ENCODE data around the gene FGF6.
"Not testable (repeated sequence)": the region's sequence is repeated elsewhere in the genome, so short reads cannot be mapped to it uniquely, and the experiment has no call there.

FGF6 gene

DNA sequence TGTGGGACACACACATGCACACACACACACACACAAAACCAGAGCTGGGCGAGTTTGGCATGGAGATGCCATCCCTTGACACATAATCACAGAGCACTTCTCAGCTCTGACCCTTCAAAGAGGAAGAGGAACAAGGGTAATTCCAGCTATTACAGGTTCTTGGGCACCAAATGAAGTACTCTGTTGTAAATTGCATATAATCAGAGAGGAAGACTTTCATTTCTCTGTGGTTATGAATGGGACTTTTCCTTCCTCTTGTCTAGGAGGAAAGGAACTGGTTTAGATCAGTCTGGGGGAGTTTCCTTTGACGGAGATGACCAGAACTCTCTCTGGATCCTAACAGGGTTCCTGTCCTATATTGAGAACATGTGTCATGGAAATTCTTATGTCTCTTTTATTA lies 26.4 kb upstream of the FGF6 start:
- H3K4me3 ChIP-seq (ENCODE audit: low read depth in 1 of 2, low read length in 2 of 2) = no peak overlapping the region

DNA sequence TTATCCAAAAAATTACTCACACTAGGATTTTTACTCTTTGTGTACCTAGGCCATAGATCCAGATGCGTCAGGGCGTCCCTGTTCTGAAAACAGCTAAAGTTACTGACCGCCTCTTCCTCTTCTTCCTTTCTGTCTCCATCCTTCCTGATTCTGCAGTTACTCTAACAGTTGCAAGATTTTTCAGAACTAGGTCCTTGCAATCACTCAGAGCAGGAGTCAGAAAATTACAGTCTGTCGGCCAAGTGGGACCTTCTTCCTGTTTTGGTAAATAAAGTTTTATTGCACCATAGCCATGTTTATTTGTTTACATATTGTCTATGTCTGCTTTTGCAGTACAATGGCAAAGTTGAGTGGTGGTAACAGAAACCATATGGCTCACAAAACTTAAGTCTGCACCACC lies 25.6 kb upstream of the FGF6 start:
- no peaks in the 10 kb centered on the region for H3K9me3 ChIP-seq (ENCODE audit: control insufficient read depth in 1 of 2, low read length in 2 of 2)
- H3K27ac ChIP-seq (ENCODE audit: low read depth, low read length) = no peak overlapping the region
- no peak overlapping the region for H3K4me3 ChIP-seq (ENCODE audit: low read depth in 1 of 2, low read length in 2 of 2)
- no peaks in the 10 kb centered on the region for H3K27me3 ChIP-seq (ENCODE audit: control insufficient read depth in 1 of 2, insufficient read depth in 2 of 2, low read length in 2 of 2)
- no peaks in the 10 kb centered on the region for H3K4me1 ChIP-seq (ENCODE audit: control insufficient read depth in 1 of 2, insufficient read depth in 2 of 2, low read length in 2 of 2)
- no peaks in the 10 kb centered on the region for H3K36me3 ChIP-seq (ENCODE audit: control insufficient read depth in 1 of 2, insufficient read depth in 2 of 2, low read length in 2 of 2)
- H3K9ac ChIP-seq (ENCODE audit: low read depth in 1 of 2, low read length in 2 of 2) = no peak overlapping the region

More for the DNA sequence above, 26.4 kb upstream of the FGF6 start:
- Histone ChIP-seq H3K4me1 (ENCODE audit: control insufficient read depth in 1 of 2, insufficient read depth in 2 of 2, low read length in 2 of 2) (no peaks in the 10 kb centered on the region), H3K36me3 (ENCODE audit: control insufficient read depth in 1 of 2, insufficient read depth in 2 of 2, low read length in 2 of 2) (no peaks in the 10 kb centered on the region), H3K9me3 (ENCODE audit: control insufficient read depth in 1 of 2, low read length in 2 of 2) (no peaks in the 10 kb centered on the region), H3K9ac (ENCODE audit: low read depth in 1 of 2, low read length in 2 of 2) (no peak overlapping the region), H3K27ac (ENCODE audit: low read depth, low read length) (no peak overlapping the region), H3K27me3 (ENCODE audit: control insufficient read depth in 1 of 2, insufficient read depth in 2 of 2, low read length in 2 of 2) (no peaks in the 10 kb centered on the region)

DNA sequence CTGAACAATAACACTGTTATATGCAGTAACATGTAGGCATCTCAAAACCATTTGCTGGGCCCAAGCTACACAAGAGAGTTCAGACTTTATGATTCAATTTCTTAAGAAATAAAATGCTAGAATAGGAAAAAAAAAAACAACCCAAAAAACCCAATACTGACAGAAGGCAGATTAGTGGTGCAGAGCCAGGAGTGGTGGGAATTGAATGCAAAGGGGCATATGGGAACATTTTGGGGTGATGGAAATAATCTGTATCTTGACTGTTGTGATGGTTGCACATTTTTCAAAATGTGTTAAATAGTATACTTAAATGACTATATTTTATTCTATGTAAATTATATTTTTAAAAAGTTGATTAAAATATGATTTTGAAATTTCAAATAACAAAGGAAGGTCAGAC lies 23.4 kb upstream of the FGF6 start:
- Histone ChIP-seq H3K4me3 (ENCODE audit: low read depth in 1 of 2, low read length in 2 of 2) (no peak overlapping the region), H3K27ac (ENCODE audit: low read depth, low read length) (no peak overlapping the region)

DNA sequence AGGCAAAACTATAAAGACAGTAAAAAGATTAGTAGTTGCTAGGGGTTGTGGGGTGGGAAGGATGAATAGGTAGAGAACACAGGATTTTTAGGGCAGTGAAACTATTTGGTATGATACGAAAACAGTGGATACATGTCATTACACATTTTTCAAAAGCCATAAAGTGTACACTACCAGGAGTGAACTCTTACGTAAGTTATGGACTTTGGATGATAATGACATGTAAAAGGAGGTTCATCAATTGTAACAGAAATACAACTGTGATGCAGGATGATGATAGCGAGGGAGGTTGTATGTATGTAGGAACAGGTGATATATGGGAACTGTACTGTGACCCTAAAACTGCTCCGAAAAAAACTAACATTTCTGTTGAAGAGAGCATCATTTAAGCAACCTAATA lies 15.1 kb upstream of the FGF6 start:
- Histone ChIP-seq H3K27me3 (ENCODE audit: control insufficient read depth in 1 of 2, insufficient read depth in 2 of 2, low read length in 2 of 2) (no peaks in the 10 kb centered on the region), H3K27ac (ENCODE audit: low read depth, low read length) (no peak overlapping the region), H3K4me3 (ENCODE audit: low read depth in 1 of 2, low read length in 2 of 2) (no peak overlapping the region), H3K9me3 (ENCODE audit: control insufficient read depth in 1 of 2, low read length in 2 of 2) (no peaks in the 10 kb centered on the region), H3K4me1 (ENCODE audit: control insufficient read depth in 1 of 2, insufficient read depth in 2 of 2, low read length in 2 of 2) (no peaks in the 10 kb centered on the region), H3K36me3 (ENCODE audit: control insufficient read depth in 1 of 2, insufficient read depth in 2 of 2, low read length in 2 of 2) (no peaks in the 10 kb centered on the region), H3K9ac (ENCODE audit: low read depth in 1 of 2, low read length in 2 of 2) (no peak overlapping the region)

More for the DNA sequence above, 23.4 kb upstream of the FGF6 start:
- Histone ChIP-seq H3K36me3 (ENCODE audit: control insufficient read depth in 1 of 2, insufficient read depth in 2 of 2, low read length in 2 of 2) (no peaks in the 10 kb centered on the region), H3K27me3 (ENCODE audit: control insufficient read depth in 1 of 2, insufficient read depth in 2 of 2, low read length in 2 of 2) (no peaks in the 10 kb centered on the region), H3K9ac (ENCODE audit: low read depth in 1 of 2, low read length in 2 of 2) (no peak overlapping the region), H3K4me1 (ENCODE audit: control insufficient read depth in 1 of 2, insufficient read depth in 2 of 2, low read length in 2 of 2) (no peaks in the 10 kb centered on the region), H3K9me3 (ENCODE audit: control insufficient read depth in 1 of 2, low read length in 2 of 2) (no peaks in the 10 kb centered on the region)

DNA sequence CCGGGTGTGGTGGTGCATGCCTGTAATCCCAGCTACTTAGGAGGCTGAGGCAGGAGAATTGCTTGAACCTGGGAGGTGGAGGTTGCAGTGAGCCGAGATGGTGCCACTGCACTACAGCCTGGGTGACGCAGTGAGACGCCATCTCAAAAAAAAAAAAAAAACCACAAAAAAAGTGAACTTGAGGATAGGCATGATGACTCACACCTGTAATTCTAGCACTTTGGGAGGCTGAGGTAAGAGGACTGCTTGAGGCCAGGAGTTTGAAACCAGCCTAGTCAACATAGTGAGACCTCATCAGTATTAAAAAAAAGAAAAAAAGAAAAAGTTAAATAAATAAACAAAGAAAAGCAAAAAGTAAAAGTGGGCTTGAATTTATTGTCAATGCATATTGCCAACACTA lies 10.2 kb upstream of the FGF6 start:
- not testable (repeated sequence) for H3K4me3 ChIP-seq (ENCODE audit: low read depth in 1 of 2, low read length in 2 of 2); H3K36me3 ChIP-seq (ENCODE audit: control insufficient read depth in 1 of 2, insufficient read depth in 2 of 2, low read length in 2 of 2); H3K9me3 ChIP-seq (ENCODE audit: control insufficient read depth in 1 of 2, low read length in 2 of 2); H3K27me3 ChIP-seq (ENCODE audit: control insufficient read depth in 1 of 2, insufficient read depth in 2 of 2, low read length in 2 of 2); H3K9ac ChIP-seq (ENCODE audit: low read depth in 1 of 2, low read length in 2 of 2); H3K4me1 ChIP-seq (ENCODE audit: control insufficient read depth in 1 of 2, insufficient read depth in 2 of 2, low read length in 2 of 2); H3K27ac ChIP-seq (ENCODE audit: low read depth, low read length)

DNA sequence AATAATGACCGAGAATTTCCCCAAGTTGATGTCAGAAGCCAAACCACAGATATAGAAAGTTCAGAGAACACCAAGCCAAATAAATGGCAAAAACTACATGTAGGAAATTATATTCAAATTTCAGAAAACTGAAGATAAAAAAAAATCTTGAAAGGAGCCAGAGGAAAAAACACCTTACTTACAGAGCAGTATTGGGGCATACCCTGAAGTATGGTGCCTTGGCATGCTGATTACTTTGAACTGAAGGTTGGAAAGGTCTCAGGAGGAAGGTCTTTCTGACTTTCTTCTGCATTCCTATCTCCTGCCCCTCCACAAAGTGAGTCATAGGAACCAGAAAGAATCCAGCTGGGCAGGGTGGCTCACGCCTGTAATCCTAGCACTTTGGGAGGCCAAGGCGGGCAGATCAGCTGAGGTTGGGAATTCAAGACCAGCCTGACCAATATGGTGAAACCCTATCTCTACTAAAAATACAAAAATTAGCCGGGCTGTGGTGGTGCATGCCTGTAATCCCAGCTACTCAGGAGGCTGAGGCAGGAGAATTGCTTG lies 8.8 kb upstream of the FGF6 start:
- no peak overlapping the region for H3K27ac ChIP-seq (ENCODE audit: low read depth, low read length)
- H3K4me3 ChIP-seq (ENCODE audit: low read depth in 1 of 2, low read length in 2 of 2) = no peak overlapping the region
- no peaks in the 10 kb centered on the region for H3K27me3 ChIP-seq (ENCODE audit: control insufficient read depth in 1 of 2, insufficient read depth in 2 of 2, low read length in 2 of 2)
- peaks cover 0 to 4% of the 10 kb centered on the region in 2 donors for H3K4me1 ChIP-seq (ENCODE audit: control insufficient read depth in 1 of 2, insufficient read depth in 2 of 2, low read length in 2 of 2)
- no peaks in the 10 kb centered on the region for H3K9me3 ChIP-seq (ENCODE audit: control insufficient read depth in 1 of 2, low read length in 2 of 2)
- no peaks in the 10 kb centered on the region for H3K36me3 ChIP-seq (ENCODE audit: control insufficient read depth in 1 of 2, insufficient read depth in 2 of 2, low read length in 2 of 2)
- no peak overlapping the region for H3K9ac ChIP-seq (ENCODE audit: low read depth in 1 of 2, low read length in 2 of 2)

DNA sequence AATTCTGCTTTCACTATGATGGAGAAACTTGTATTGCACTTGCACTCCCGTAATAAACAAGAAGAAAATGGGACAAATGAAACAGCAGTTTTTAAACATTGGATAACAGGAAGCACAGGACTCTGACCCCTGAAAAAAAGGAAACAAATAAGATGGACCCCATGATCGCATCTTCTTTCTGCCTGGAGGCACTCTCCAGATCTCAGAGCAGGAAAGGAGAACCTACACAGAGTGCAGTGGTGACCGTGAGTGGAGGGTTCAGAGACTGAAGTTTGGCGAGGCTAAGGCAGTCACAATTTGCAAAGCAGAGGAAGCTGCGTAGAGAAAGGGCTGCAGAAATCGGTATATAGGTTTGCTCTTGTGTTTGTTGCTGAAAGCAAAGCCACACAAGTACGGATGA lies 6.1 kb upstream of the FGF6 start:
- Histone ChIP-seq H3K4me1 (ENCODE audit: control insufficient read depth in 1 of 2, insufficient read depth in 2 of 2, low read length in 2 of 2) (peaks cover 0 to 5% of the 10 kb centered on the region in 2 donors), H3K9me3 (ENCODE audit: control insufficient read depth in 1 of 2, low read length in 2 of 2) (no peaks in the 10 kb centered on the region), H3K36me3 (ENCODE audit: control insufficient read depth in 1 of 2, insufficient read depth in 2 of 2, low read length in 2 of 2) (no peaks in the 10 kb centered on the region), H3K27ac (ENCODE audit: low read depth, low read length) (no peak overlapping the region), H3K27me3 (ENCODE audit: control insufficient read depth in 1 of 2, insufficient read depth in 2 of 2, low read length in 2 of 2) (no peaks in the 10 kb centered on the region), H3K9ac (ENCODE audit: low read depth in 1 of 2, low read length in 2 of 2) (no peak overlapping the region), H3K4me3 (ENCODE audit: low read depth in 1 of 2, low read length in 2 of 2) (no peak overlapping the region)

DNA sequence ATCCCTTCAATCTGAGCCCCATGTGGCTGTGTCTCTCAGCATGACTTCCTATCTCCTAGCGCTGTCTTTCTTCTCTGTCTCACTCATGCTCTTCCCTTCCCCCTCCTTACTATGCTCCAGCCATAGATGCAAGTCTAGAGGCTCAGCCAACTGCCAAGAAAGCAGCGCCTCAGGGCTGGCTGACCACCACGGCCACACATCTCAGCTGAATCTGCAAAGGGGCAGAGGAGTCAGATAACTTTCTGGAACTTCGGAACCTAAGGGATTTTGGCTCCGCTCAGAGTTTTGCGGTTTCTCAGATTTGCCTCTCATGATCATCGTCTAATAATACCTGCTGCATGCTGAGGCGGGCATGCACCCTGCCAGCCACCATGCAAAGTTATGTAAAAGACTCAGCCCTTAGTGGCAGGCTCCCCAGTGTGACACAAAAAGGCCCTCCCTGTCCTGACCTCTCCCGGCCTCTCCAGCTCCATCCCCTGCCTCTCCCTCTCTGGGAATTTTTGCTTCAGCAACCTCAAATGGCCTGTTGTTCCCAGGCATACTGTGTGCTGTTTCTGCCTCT lies 5.0 kb upstream of the FGF6 start:
- no peak overlapping the region for H3K27ac ChIP-seq (ENCODE audit: low read depth, low read length)

DNA sequence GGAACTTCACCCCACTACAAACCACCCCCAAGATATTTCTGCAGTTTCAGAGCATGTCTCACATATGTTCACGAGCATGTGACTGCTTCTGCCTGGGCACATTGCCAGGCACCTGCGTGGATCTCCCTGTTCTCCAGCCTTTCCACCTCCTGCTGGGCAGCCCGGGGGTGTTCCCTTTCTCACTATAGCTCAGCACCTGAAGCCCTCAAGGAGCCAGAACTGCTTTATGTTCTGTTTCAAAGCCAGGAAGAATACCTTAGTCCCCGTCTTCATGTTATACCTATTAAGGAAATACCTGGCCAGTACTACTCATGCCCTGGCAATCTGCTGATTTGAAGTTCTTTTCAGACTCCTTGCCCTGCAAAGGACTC lies 4.2 kb upstream of the FGF6 start:
- Histone ChIP-seq H3K4me1 (ENCODE audit: control insufficient read depth in 1 of 2, insufficient read depth in 2 of 2, low read length in 2 of 2) (peaks cover 0 to 5% of the 10 kb centered on the region in 2 donors), H3K4me3 (ENCODE audit: low read depth in 1 of 2, low read length in 2 of 2) (no peak overlapping the region), H3K27ac (ENCODE audit: low read depth, low read length) (no peak overlapping the region), H3K9me3 (ENCODE audit: control insufficient read depth in 1 of 2, low read length in 2 of 2) (no peaks in the 10 kb centered on the region), H3K36me3 (ENCODE audit: control insufficient read depth in 1 of 2, insufficient read depth in 2 of 2, low read length in 2 of 2) (no peaks in the 10 kb centered on the region), H3K27me3 (ENCODE audit: control insufficient read depth in 1 of 2, insufficient read depth in 2 of 2, low read length in 2 of 2) (no peaks in the 10 kb centered on the region), H3K9ac (ENCODE audit: low read depth in 1 of 2, low read length in 2 of 2) (no peak overlapping the region)

More for the DNA sequence above, 5.0 kb upstream of the FGF6 start:
- Histone ChIP-seq H3K4me1 (ENCODE audit: control insufficient read depth in 1 of 2, insufficient read depth in 2 of 2, low read length in 2 of 2) (peaks cover 0 to 5% of the 10 kb centered on the region in 2 donors), H3K9ac (ENCODE audit: low read depth in 1 of 2, low read length in 2 of 2) (no peak overlapping the region), H3K9me3 (ENCODE audit: control insufficient read depth in 1 of 2, low read length in 2 of 2) (no peaks in the 10 kb centered on the region), H3K4me3 (ENCODE audit: low read depth in 1 of 2, low read length in 2 of 2) (no peak overlapping the region), H3K36me3 (ENCODE audit: control insufficient read depth in 1 of 2, insufficient read depth in 2 of 2, low read length in 2 of 2) (no peaks in the 10 kb centered on the region), H3K27me3 (ENCODE audit: control insufficient read depth in 1 of 2, insufficient read depth in 2 of 2, low read length in 2 of 2) (no peaks in the 10 kb centered on the region)

DNA sequence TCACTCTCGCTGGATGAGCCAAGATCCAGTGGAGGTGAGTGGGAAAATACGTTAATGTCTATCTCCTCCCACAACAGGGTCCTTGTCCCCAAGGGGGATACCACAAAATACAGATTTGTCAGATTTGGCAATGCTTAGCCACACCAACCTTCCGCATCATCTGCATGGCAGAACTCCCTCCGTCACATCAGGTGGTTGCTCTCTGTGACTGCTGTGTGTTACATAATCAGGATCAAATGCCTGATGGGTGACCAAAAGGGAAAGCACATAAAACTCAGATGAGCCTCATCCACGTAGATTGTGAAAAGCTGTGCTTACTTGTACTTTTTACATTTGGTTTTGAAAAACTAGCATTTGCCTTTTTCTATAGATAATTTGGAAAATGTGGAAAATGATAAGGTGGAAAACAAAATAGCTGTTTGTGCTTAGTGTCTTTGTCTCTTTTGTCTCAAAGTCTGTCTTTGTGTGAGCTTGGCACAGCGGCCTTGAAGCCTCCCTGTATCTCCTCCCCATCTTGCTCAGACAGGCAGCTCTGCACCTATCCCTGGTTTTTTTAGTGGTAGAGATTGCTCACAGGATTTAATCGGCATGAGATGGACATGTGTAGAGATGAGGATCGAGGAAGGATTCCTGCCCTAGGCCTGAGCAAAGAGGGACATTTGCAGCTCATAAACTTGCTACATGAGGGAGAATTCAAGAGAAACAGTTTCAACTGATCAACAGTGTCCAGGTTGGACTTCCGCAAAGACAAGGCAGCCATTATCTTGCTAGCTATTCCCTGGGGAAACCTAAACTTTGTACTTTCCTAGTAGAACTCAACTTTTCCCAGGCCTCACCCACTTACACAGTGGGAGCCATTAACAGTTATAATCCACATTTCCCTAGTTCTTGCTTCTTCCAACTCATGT lies 3.6 kb upstream of the FGF6 start:
- no peaks in the 10 kb centered on the region for H3K36me3 ChIP-seq (ENCODE audit: control insufficient read depth in 1 of 2, insufficient read depth in 2 of 2, low read length in 2 of 2)
- H3K9me3 ChIP-seq (ENCODE audit: control insufficient read depth in 1 of 2, low read length in 2 of 2) = no peaks in the 10 kb centered on the region
- H3K4me3 ChIP-seq (ENCODE audit: low read depth in 1 of 2, low read length in 2 of 2) = no peak overlapping the region
- peaks cover 0 to 5% of the 10 kb centered on the region in 2 donors for H3K4me1 ChIP-seq (ENCODE audit: control insufficient read depth in 1 of 2, insufficient read depth in 2 of 2, low read length in 2 of 2)
- H3K9ac ChIP-seq (ENCODE audit: low read depth in 1 of 2, low read length in 2 of 2) = no peak overlapping the region
- no peak overlapping the region for H3K27ac ChIP-seq (ENCODE audit: low read depth, low read length)
- H3K27me3 ChIP-seq (ENCODE audit: control insufficient read depth in 1 of 2, insufficient read depth in 2 of 2, low read length in 2 of 2) = no peaks in the 10 kb centered on the region

Measured in duodenal mucosa (tissue), 2 donors.